Stimulated activated naive CD8-positive, alpha-beta T cell treated with anti-CD3 and anti-CD28 coated beads, Interleukin-15, amount 100 ng/mL, for 72 hours (primary cell): ENCODE data around the gene ERICH6.
A peak's percentile ranks its signal among the peaks of the same experiment; 100 is the strongest.

Experiments
- ATAC-seq: fragments of 150-1000 bp; cut with Tn5 transposase; 2 replicates; pipeline ENCODE4 v1.10.0; 2021; ENCODE audit warnings: mild to moderate bottlenecking, moderate library complexity
- DNase-seq, 2 donors: peaks; one replicate each; pipeline ENCODE4 v3.0.0; 2021 to 2022
- H3K27ac Mint-ChIP-seq, 2 donors: one replicate each; pipeline ENCODE4 v1.8.0; 2022; ENCODE audit warnings: mild to moderate bottlenecking in 2 of 2, mixed read lengths in 2 of 2, moderate library complexity in 2 of 2
- H3K27me3 Mint-ChIP-seq: one replicate; pipeline ENCODE4 v1.8.0; 2022; ENCODE audit warnings: mixed read lengths
- H3K4me1 Mint-ChIP-seq: one replicate; pipeline ENCODE4 v1.8.0; 2022; ENCODE audit warnings: mild to moderate bottlenecking, mixed read lengths
- H3K4me3 Mint-ChIP-seq, 2 donors: one replicate each; pipeline ENCODE4 v1.8.0; 2022; ENCODE audit warnings: mild to moderate bottlenecking in 2 of 2, mixed read lengths in 2 of 2, moderate library complexity in 1 of 2
- H3K9me3 Mint-ChIP-seq, 2 donors: one replicate each; pipeline ENCODE4 v1.8.0; 2022; ENCODE audit warnings: mixed read lengths in 2 of 2

The ERICH6 gene

DNA sequence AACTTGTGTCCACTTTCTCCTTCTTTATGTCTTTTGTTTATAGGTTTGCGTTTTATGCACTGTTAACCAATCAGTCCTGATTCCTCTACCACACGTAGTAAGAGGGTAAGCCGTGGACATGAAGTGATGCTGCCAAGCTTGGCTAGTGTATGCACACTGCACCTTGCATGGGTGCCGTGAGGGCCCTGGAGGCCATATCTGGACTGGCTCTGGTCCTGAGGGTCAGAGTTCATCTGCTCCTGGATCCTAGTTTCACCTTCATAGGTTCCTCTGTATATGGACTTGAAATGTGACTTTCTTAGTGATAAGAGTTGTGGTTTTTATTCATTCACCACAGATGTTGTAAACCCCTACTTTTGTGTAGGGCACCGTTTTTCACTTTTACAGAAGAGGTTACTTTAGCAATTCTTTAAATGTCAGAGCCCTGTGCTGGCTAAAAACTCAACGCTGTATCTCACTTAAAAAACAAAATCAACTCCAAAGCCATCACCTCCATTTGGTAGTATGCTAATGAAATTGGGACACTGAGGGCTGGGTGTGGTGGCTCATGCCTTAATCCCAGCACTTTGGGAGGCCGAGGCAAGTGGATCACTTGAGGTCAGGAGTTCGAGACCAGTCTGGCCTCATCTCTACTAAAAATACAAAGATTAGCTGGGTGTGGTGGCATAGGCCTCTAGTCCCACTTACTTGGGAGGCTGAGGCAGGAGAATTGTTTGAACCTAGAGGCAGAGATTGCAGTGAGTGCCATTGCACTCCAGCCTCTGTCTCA, 36.3 kb upstream of the ERICH6 start:
- Mint-ChIP-seq H3K27ac (peak overlapping the region; percentile 90 to 97), H3K27me3 (no peaks in the 10 kb centered on the region), H3K9me3 (no peaks in the 10 kb centered on the region), H3K4me3 (peak overlapping the region; percentile 72 to 79), H3K4me1 (peaks cover 100% of the 10 kb centered on the region)
- ATAC-seq (peak; percentile 65), DNase-seq (peak; percentile 54 to 62)

- no peak for DNase-seq
- peaks cover 96% of the 10 kb centered on the region for H3K4me1 Mint-ChIP-seq
These were observed 35.6 kb upstream of the ERICH6 start for GRCh38 chr3:150739200-150739863.

GRCh38 chr3:150738688-150739087, 35.0 kb upstream of the ERICH6 start:
- Mint-ChIP-seq H3K27ac (peak overlapping the region; percentile 77 to 90), H3K9me3 (no peaks in the 10 kb centered on the region)
- ATAC-seq = no peak

More at GRCh38 chr3:150739200-150739863, 35.6 kb upstream of the ERICH6 start:
- peak overlapping the region; percentile 90 to 97 for H3K27ac Mint-ChIP-seq
- H3K27me3 Mint-ChIP-seq = no peaks in the 10 kb centered on the region
- peak; percentile 32 for ATAC-seq
- peak overlapping the region; percentile 72 to 79 for H3K4me3 Mint-ChIP-seq
- no peaks in the 10 kb centered on the region for H3K9me3 Mint-ChIP-seq

DNA sequence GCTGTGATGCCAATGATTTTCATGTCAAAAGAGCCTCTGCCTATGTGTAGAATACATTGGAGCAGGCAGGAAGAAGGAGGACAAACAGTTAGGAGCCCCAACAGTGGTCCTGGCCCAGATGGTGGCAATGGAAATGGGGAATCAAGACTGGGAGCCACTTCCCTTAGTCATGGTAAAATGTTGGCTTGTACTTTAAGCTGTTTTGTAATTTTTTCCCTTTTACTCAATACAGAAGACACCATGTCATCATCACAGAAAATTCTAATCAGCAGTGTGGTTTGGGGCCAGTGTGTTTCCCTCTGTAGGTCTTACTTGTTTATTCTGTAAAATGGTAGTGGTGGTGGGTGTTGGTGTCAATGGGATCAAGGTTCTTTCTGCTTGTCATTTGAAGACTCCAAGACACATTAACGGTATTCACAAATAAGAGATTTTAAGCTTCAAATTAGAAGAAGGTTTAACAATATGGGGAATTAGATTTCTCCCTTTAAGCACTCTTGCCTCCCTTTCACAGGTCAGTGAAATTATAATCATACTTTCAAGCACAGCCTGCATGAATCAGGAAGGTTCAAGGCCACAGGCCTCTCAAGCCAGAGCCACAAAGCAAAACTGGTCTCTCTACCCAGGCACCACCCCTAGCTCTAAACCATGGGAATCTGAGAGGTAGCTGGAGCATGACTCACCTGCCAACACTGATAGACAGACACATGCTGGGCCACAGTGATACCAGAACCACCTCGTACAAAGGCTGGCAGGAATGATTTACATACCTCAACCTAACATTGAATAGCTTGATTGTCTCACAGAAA, 34.4 kb upstream of the ERICH6 start:
- peak overlapping the region; percentile 21 to 72 for H3K4me3 Mint-ChIP-seq
- H3K9me3 Mint-ChIP-seq = no peaks in the 10 kb centered on the region
- H3K27me3 Mint-ChIP-seq = no peaks in the 10 kb centered on the region
- DNase-seq (peak; percentile 44 to 79), ATAC-seq (peak; percentile 82)
- H3K4me1 Mint-ChIP-seq = peaks cover 96% of the 10 kb centered on the region
- peak overlapping the region; percentile 77 to 90 for H3K27ac Mint-ChIP-seq

More at GRCh38 chr3:150738688-150739087, 35.0 kb upstream of the ERICH6 start:
- H3K4me1 Mint-ChIP-seq = peaks cover 96% of the 10 kb centered on the region
- H3K27me3 Mint-ChIP-seq = no peaks in the 10 kb centered on the region
- DNase-seq = no peak
- peak overlapping the region; percentile 21 to 72 for H3K4me3 Mint-ChIP-seq

DNA sequence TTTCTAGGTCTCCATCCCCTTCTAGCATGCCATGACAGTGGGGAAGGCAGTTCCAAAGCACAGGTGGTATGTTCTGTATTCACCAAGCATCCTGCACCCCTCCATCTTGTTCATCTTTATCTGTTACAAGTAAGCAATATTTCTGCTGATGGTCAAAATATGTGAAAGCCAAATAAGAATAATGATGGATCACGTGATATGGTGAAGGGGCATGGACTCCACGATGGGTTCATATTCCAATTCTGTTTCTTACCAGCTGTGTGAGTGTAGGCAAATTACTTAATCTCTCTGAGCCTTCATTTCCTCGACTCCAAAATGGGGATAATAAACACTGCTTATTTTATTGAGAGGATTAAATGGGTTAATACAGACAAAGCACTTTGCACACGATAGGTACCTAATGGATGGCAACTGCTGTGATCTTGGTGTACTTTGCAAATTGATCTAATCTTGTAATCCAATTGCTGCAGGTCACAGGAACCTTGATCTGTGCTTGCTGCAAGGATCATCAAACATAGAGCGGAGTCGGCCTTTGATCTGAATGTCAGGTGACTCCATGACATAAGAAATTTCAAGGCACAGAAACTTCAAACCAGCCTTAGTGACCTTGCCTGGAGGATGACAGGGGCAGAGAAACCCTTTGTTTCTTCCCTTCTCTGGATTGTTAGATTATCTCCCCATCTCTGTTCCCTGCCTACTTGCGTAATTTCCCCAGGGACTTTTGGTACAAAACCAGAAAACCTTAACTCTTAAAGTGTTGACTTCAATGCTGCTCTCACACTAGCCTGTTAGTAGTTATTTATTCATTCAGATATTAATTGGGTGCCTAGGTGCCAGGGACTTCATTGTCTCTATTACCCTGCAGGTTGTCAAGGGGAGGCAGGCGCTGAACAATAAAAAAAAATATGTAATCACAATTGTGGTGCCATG, 33.4 kb upstream of the ERICH6 start:
- Mint-ChIP-seq H3K4me1 (peaks cover 89% of the 10 kb centered on the region), H3K9me3 (no peaks in the 10 kb centered on the region), H3K27ac (peak overlapping the region; percentile 77 to 90), H3K27me3 (no peaks in the 10 kb centered on the region), H3K4me3 (peak overlapping the region; percentile 21 to 72)
- DNase-seq (peak in 1 of 2 donors; percentile 23), ATAC-seq (no peak)

GRCh38 chr3:150736316-150736719, 32.6 kb upstream of the ERICH6 start:
- Mint-ChIP-seq H3K4me3 (no peak overlapping the region), H3K27ac (peak overlapping the region in 1 of 2 donors; percentile 42), H3K27me3 (no peaks in the 10 kb centered on the region), H3K9me3 (no peaks in the 10 kb centered on the region), H3K4me1 (peaks cover 81% of the 10 kb centered on the region)
- DNase-seq = no peak
- ATAC-seq = no peak

GRCh38 chr3:150734795-150735119, 31.0 kb upstream of the ERICH6 start:
- no peak overlapping the region for H3K27ac Mint-ChIP-seq
- H3K4me3 Mint-ChIP-seq = no peak overlapping the region
- ATAC-seq = no peak
- H3K9me3 Mint-ChIP-seq = no peaks in the 10 kb centered on the region
- peaks cover 65% of the 10 kb centered on the region for H3K4me1 Mint-ChIP-seq
- no peaks in the 10 kb centered on the region for H3K27me3 Mint-ChIP-seq
- no peak for DNase-seq

DNA sequence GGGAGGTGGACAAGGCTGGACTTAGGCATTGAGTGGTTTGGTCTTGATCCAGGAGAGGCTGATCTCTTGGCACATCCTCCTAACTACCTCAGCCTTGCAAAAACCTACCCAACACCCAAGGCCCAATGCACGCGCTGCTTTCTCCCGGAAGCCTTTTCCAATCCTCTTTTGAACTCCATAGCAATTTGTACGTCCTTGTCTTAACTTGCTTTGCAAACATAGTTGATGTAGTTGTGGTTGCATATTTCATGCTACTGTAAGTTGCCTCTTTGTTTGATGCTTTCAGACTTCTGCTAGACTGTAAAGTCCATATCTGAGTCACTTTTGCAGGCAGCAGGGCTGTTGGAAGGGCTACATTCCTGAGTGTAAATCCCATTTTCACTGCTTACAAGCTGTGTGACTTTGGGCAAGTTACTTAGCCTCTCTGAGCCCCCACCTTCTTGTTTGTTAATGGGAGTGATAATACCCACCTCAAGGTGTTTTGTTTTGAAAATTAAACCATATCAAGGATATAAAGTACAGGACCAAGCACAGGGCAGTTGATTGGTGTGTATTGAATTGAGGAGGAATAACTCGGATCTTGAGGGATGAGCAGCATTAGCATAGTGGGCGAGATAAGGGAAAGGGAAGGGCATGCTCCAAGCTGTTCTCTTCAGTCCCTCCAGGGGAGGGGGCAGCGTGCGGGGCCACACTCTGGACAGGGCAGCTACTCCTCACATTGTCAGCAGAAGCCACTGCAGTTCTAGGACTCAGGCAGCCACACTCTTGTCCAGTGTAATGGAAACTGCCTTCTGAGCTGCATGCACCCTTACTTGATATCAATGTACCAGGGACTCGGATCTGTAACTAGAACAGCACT, 30.4 kb upstream of the ERICH6 start:
- H3K9me3 Mint-ChIP-seq = no peaks in the 10 kb centered on the region
- H3K4me3 Mint-ChIP-seq = no peak overlapping the region
- H3K4me1 Mint-ChIP-seq = peaks cover 59% of the 10 kb centered on the region
- no peaks in the 10 kb centered on the region for H3K27me3 Mint-ChIP-seq
- DNase-seq = no peak
- no peak for ATAC-seq
- no peak overlapping the region for H3K27ac Mint-ChIP-seq

DNA sequence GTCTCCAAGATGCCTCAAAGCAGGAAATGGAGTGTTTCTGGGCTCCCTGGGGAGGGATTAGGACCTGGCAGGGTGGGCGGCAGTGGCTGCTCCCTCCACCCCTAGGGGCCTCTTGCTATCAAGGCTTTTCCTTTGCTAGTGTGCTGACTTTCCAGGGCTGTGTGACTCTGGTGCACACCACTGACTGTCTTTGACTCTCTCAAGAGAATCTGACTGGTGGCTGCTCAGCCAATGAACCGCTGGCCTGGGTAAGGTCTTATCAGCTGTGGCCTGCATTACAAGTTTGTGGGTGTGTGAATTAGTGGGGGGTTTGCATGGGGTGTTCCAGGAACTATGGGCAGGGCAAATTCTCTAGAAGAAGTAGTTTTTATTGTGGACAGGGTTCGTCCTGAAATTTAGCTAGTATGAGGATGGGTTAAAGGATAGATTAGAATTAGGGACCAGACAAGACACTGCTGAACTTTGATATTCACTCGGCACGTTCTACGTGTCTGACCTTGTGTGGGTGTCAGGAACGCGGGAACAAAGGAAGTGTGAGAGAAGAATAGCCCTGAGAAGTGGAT, 29.7 kb upstream of the ERICH6 start:
- Mint-ChIP-seq H3K4me1 (peaks cover 52% of the 10 kb centered on the region), H3K9me3 (no peaks in the 10 kb centered on the region), H3K4me3 (no peak overlapping the region), H3K27me3 (no peaks in the 10 kb centered on the region), H3K27ac (peak overlapping the region in 1 of 2 donors; percentile 84)
- DNase-seq (no peak), ATAC-seq (no peak)

DNA sequence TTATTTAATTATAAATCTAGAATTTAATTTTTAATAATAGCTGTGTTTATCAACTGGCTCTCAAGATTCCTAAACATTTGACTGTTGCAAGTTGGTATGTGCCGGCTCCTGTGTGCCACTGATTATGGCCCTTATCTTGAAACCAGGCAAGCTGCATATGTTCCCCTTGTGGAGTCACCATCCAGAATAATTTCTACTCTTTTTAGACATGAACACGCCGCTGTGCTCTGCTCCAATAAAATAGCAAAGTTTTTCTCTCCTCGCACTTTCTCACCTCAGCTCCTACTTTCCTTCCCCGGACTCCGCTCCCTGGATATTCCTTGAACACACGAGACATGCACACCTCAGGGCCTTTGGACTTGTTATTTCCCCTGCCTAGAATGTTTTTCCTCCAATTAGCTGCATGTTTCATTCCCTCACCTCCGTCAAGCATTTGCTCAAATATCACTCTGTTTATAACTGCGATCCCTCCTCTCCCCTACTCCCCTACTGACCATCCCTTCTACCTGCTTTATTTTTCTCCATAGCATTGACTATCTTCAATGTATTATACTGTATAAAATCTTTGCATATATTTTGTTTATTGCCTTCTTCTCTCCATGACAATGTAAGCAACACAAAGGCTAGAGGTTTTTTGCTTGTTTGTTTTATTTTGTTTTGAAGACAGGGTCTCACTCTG, 26.1 kb upstream of the ERICH6 start:
- H3K27me3 Mint-ChIP-seq = no peaks in the 10 kb centered on the region
- ATAC-seq = no peak

DNA sequence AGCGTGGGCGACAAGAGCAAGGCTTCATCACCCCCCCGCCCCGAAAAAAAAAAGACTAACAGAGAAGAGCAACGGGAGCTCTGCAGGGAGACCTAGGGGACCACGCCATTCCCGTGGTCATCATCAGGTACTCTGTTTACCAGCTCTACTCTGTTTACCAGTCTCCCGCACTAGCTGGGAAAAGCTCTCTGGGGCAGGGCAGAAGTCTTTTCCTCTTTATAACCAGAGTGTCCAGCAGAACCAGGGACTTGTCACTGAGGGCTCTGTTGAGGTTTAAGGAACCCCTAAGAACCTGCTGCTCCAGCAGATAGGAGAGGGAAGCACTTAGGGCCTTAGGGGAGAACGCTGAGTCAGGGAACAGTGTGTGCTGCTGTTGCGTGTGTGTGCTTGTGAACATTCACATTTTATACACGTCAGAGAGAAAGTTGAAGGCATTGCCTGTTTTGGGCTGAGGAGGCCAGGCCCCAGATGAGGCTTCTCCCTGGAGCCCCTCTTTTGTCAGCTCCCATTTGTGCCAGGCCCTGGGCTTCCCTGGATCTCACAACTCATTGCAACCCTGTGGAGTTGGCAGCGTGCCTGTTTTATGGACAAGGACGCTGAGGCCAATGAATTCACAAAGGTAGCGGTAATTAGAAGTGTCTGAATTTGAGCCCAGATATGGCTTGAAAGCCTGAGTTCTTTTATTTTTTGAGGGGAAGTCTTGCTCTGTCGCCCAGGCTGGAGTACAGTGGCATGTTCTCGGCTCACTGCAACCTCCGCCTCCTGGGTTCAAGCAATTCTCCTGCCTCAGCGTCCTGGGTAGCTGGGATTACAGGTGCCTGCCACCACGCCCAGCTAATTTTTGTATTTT, 24.2 kb upstream of the ERICH6 start:
- Mint-ChIP-seq H3K27ac (peak overlapping the region in 1 of 2 donors; percentile 81), H3K4me3 (no peak overlapping the region), H3K9me3 (no peaks in the 10 kb centered on the region), H3K4me1 (peaks cover 26% of the 10 kb centered on the region), H3K27me3 (no peaks in the 10 kb centered on the region)
- ATAC-seq (no peak), DNase-seq (no peak)

More for the DNA sequence above, 26.1 kb upstream of the ERICH6 start:
- DNase-seq = no peak
- Mint-ChIP-seq H3K27ac (no peak overlapping the region), H3K9me3 (no peaks in the 10 kb centered on the region), H3K4me3 (no peak overlapping the region), H3K4me1 (peaks cover 28% of the 10 kb centered on the region)

DNA sequence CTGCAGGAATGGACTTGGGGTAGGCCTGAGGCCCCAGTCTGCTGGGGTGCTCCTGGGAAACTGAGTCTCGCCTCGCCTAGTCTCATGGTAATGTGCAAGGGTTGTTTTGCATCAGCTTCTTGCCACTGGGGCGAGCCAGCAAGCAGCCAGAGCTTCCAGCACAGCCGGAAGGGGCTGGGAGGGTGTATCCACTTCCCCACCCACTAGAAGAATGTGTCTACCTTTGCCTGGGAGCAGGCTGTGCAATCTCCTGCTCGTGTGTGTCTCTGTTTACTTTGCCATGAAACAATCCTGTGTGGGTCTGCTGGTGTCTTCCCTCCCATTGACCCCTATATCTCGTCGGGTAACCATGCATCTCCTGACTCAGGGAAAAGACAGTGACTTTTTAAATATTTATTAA, 21.8 kb upstream of the ERICH6 start:
- H3K4me1 Mint-ChIP-seq = peaks cover 40% of the 10 kb centered on the region
- ATAC-seq (no peak), DNase-seq (no peak)
- H3K9me3 Mint-ChIP-seq = no peaks in the 10 kb centered on the region
- H3K27ac Mint-ChIP-seq = no peak overlapping the region
- H3K27me3 Mint-ChIP-seq = no peaks in the 10 kb centered on the region
- H3K4me3 Mint-ChIP-seq = no peak overlapping the region

DNA sequence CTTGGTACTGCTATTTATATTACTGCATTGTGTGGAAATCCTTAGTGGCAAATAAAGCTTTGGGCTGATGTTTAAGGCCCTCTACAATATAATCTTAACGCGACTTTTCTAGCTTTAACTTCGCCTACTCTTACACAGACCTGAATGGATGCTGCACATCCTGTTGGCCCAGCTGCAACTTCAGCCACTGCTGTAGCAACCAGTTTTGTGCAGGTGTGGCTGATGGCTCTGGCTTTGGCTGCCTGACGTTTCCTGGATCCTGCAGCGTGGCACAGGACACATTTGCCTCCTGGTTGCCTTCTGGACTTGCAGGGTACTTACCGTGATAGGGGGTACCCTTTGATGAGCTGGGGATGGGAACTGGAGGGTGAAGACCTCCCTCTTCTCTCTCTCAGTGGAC, 20.2 kb upstream of the ERICH6 start:
- ATAC-seq (no peak), DNase-seq (no peak)
- Mint-ChIP-seq H3K4me1 (peaks cover 47% of the 10 kb centered on the region), H3K27ac (no peak overlapping the region), H3K4me3 (no peak overlapping the region), H3K27me3 (no peaks in the 10 kb centered on the region), H3K9me3 (no peaks in the 10 kb centered on the region)
